Measurements from ENCODE around the gene VOPP1.

DNA sequence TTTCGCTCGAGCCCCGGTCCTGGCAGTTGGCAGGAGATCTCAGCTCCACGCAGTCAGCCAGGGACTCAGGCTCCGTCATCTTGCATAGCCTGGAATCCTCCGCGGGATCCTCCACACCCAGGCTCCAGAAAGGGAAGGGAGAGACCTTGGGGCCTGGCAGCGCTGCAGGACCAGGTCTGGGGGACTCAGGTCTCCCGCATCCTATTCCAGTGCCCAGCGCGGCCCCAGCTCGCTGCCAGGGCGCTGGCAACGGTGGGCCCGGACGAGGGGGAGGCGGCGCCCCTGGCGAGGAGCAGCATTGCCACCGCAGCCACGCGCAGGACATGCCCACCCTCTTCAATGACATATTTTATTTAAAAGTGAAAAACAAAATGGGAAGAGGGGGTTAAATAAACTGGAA, 123.8 kb downstream of the VOPP1 start:
- TF ChIP-seq, protein P1, sequence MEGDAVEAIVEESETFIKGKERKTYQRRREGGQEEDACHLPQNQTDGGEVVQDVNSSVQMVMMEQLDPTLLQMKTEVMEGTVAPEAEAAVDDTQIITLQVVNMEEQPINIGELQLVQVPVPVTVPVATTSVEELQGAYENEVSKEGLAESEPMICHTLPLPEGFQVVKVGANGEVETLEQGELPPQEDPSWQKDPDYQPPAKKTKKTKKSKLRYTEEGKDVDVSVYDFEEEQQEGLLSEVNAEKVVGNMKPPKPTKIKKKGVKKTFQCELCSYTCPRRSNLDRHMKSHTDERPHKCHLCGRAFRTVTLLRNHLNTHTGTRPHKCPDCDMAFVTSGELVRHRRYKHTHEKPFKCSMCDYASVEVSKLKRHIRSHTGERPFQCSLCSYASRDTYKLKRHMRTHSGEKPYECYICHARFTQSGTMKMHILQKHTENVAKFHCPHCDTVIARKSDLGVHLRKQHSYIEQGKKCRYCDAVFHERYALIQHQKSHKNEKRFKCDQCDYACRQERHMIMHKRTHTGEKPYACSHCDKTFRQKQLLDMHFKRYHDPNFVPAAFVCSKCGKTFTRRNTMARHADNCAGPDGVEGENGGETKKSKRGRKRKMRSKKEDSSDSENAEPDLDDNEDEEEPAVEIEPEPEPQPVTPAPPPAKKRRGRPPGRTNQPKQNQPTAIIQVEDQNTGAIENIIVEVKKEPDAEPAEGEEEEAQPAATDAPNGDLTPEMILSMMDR (IDR thresholded peaks at IDR 0.05; ENCODE audit: low read depth, low read length, poor library complexity, severe bottlenecking): no peak
- no peak for TF ChIP-seq EZH2phosphoT487 (IDR thresholded peaks at IDR 0.05; ENCODE audit: borderline replicate concordance, low read length)

Measured in DOHH2 (cell line).